Measurements from ENCODE around the gene CUL7. TPM values are rescaled to one million over a fixed set of nuclear protein-coding genes. Genes with fewer than 3 reads are reported as not detected.
A peak's percentile ranks its signal among the peaks of the same experiment; 100 is the strongest.

The CUL7 gene
- total RNA-seq, 1 donor from 2014 or later: 58.9 TPM

GRCh38 chr6:43077333-43077809 is 23.7 kb upstream of the CUL7 start:
- TF ChIP-seq, protein P1, sequence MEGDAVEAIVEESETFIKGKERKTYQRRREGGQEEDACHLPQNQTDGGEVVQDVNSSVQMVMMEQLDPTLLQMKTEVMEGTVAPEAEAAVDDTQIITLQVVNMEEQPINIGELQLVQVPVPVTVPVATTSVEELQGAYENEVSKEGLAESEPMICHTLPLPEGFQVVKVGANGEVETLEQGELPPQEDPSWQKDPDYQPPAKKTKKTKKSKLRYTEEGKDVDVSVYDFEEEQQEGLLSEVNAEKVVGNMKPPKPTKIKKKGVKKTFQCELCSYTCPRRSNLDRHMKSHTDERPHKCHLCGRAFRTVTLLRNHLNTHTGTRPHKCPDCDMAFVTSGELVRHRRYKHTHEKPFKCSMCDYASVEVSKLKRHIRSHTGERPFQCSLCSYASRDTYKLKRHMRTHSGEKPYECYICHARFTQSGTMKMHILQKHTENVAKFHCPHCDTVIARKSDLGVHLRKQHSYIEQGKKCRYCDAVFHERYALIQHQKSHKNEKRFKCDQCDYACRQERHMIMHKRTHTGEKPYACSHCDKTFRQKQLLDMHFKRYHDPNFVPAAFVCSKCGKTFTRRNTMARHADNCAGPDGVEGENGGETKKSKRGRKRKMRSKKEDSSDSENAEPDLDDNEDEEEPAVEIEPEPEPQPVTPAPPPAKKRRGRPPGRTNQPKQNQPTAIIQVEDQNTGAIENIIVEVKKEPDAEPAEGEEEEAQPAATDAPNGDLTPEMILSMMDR (IDR thresholded peaks at IDR 0.05; ENCODE audit: unreplicated experiment): no peak
- Mint-ChIP-seq H3K27ac (peak overlapping the region; percentile 92), H3K4me3 (ENCODE audit: low read depth) (peak overlapping the region; percentile 88), H3K36me3 (ENCODE audit: insufficient read depth) (no peaks in the 10 kb centered on the region), H3K27me3 (no peaks in the 10 kb centered on the region), H3K9me3 (ENCODE audit: low read depth) (no peaks in the 10 kb centered on the region), H3K4me1 (ENCODE audit: low read depth) (peaks cover 15% of the 10 kb centered on the region)
- no peak for DNase-seq (ENCODE audit: low spot score, unreplicated experiment)

- Mint-ChIP-seq H3K27me3 (no peaks in the 10 kb centered on the region), H3K36me3 (ENCODE audit: insufficient read depth) (peaks cover 2% of the 10 kb centered on the region), H3K27ac (peak overlapping the region; percentile 92), H3K4me3 (ENCODE audit: low read depth) (peak overlapping the region; percentile 88), H3K9me3 (ENCODE audit: low read depth) (no peaks in the 10 kb centered on the region), H3K4me1 (ENCODE audit: low read depth) (peaks cover 15% of the 10 kb centered on the region)
- TF ChIP-seq, protein P1 (IDR thresholded peaks at IDR 0.05; ENCODE audit: unreplicated experiment): no peak
- peak; percentile 51 for DNase-seq (ENCODE audit: low spot score, unreplicated experiment)
Measured at GRCh38 chr6:43076464-43077332, 23.0 kb upstream of the CUL7 start.

GRCh38 chr6:43075670-43076463 is 22.2 kb upstream of the CUL7 start, which contains the start of gene PTK7:
PTK7 (plus strand) TSS chr6:43076314; CDS start chr6:43076489, 175 bp downstream.
- Mint-ChIP-seq H3K4me3 (ENCODE audit: low read depth) (peak within 1 kb of the TSS; percentile 88), H3K9me3 (ENCODE audit: low read depth) (no peaks in the 10 kb centered on the region), H3K27ac (peak within 1 kb of the TSS; percentile 92), H3K4me1 (ENCODE audit: low read depth) (peaks cover 15% of the 10 kb centered on the region), H3K36me3 (ENCODE audit: insufficient read depth) (peaks cover 4% of the 10 kb centered on the region), H3K27me3 (no peaks in the 10 kb centered on the region)
- TF ChIP-seq, protein P1 (IDR thresholded peaks at IDR 0.05; ENCODE audit: unreplicated experiment): no peak
- DNase-seq (ENCODE audit: low spot score, unreplicated experiment): peak; percentile 80

DNA sequence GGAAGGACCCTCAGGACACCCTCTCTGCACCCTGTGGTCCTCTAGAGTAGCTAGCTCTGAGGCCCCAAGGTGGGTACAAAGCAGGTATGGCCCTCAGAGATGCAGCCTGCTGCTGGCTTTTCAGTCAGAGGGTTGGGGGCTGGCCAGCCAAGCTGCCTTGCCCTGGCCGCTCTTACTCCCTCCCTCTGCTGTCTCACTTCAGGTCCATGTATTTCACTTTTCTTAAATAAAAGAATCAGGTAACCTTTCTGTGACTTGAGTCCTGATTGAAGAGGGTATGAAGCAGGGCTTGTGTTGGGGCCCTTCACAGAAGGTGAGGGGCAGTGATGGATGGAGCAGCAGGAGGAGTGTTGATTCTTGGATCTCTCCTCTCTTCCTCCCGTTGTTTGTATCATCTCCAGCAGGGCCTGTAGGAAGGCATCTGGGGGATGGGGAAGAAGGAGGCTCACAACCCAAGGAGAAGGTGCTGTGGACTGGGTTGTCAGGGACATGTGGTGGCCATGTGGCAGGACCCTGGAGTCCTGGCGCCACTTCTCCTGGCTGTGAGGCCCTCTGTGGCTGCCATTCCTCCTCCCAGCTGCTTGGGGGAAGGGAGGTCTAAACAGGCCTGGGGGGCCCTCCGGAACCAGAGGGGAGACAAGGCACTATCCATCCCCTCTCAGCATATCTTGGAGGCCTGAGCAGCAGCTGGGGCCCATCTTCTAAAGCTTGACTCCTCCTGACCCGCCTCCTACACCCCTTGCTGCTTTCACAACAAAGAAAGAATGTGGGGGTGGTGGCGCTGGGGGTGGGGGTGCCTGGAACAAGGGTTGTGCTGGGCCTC is 21.4 kb upstream of the CUL7 start:
- Mint-ChIP-seq H3K9me3 (ENCODE audit: low read depth) (no peaks in the 10 kb centered on the region), H3K27me3 (no peaks in the 10 kb centered on the region), H3K27ac (no peak overlapping the region), H3K36me3 (ENCODE audit: insufficient read depth) (peaks cover 5% of the 10 kb centered on the region), H3K4me3 (ENCODE audit: low read depth) (peak overlapping the region; percentile 35), H3K4me1 (ENCODE audit: low read depth) (peaks cover 15% of the 10 kb centered on the region)
- TF ChIP-seq, protein P1 (IDR thresholded peaks at IDR 0.05; ENCODE audit: unreplicated experiment): no peak
- no peak for DNase-seq (ENCODE audit: low spot score, unreplicated experiment)
